Left lung (tissue), 10 donors: Measurements from ENCODE around the gene SDK1. TPM values are rescaled to one million over a fixed set of nuclear protein-coding genes. Genes with fewer than 3 reads are reported as not detected.

Experiments used
- ATAC-seq: fragments of 200-7000 bp; cut with Tn5 transposase; one replicate; pipeline ENCODE4 v1.9.1; 2020; ENCODE audit warnings: moderate library complexity
- DNase-seq, 4 donors: peaks; one replicate each; pipeline ENCODE4 v3.0.0-alpha.2; 2013 to 2020
- H3K27ac ChIP-seq, 2 donors: fragments of 200-600 bp; sonication (generic) in 1 of 2; one replicate each; pipeline versions ENCODE4 v1.5.0 to v1.8.0; 2020 to 2021
- H3K27me3 ChIP-seq, 2 donors: fragments of 200-600 bp; sonication (generic) in 1 of 2; one replicate each; pipeline versions ENCODE4 v1.5.0 to v1.8.0; 2020 to 2021
- H3K36me3 ChIP-seq, 2 donors: fragments of 200-600 bp; sonication (generic) in 1 of 2; one replicate each; pipeline versions ENCODE4 v1.5.0 to v1.8.0; 2020 to 2021
- H3K4me1 ChIP-seq, 2 donors: fragments of 200-600 bp; one replicate each; pipeline ENCODE4 v1.8.0; 2021
- H3K4me3 ChIP-seq, 2 donors: fragments of 200-600 bp; sonication (generic) in 1 of 2; one replicate each; pipeline versions ENCODE4 v1.5.0 to v1.8.0; 2020 to 2021; ENCODE audit warnings: mild to moderate bottlenecking in 1 of 2
- H3K9me3 ChIP-seq, 2 donors: fragments of 200-600 bp; sonication (generic) in 1 of 2; one replicate each; pipeline versions ENCODE4 v1.5.0 to v1.8.0; 2020 to 2021
- CTCF ChIP-seq, 2 donors: fragments of 200-600 bp; sonication (generic) in 1 of 2; IDR thresholded peaks; one replicate each; pipeline versions ENCODE4 v1.5.0 to v1.8.0; 2021; ENCODE audit warnings: antibody characterized with exemption in 2 of 2
- intact Hi-C, 2 donors: fragments of 100-400 bp; cut with DNase I; formaldehyde crosslinking; loops; one replicate each; pipeline versions ENCODE4 v1.11.2 to v1.14.2; 2022
- polyA plus RNA-seq, 6 donors: library from polyadenylated mRNA; unstranded; fragments of 120-200 nt; gene quantifications; one replicate each; pipeline ENCODE4 v1.2.1, GENCODE V29; 2013; ENCODE audit not compliant: insufficient read length in 6 of 6
- total RNA-seq, 2 donors: library from RNA; stranded (reverse); fragmentation: NEBNext Ultra II Directional; extraction: Animal tissue kit (Norgen Biotek cat#: 25700); gene quantifications; one replicate each; pipeline ENCODE4 v1.2.1, GENCODE V29; 2021
- donor health status: DM: no; HTN: yes; CAD: no.
- donor health status: DM: no; HTN: no; CAD: no.

SDK1 gene
- total and polyA plus RNA-seq, 8 donors, result 5.5 to 17.6 (median 13.0) TPM

GRCh38 chr7:3431306-3431705 lies 130.3 kb downstream of the SDK1 start:
- TF ChIP-seq CTCF (IDR thresholded peaks at IDR 0.05), result no peak
- Histone ChIP-seq H3K27me3 (no peaks in the 10 kb centered on the region), H3K36me3 (no peaks in the 10 kb centered on the region), H3K4me1 (no peaks in the 10 kb centered on the region), H3K9me3 (no peaks in the 10 kb centered on the region), H3K27ac (no peak overlapping the region), H3K4me3 (no peak overlapping the region)
- intact Hi-C loops, result no loop called here
- no peak for DNase-seq
- no peak for ATAC-seq

DNA sequence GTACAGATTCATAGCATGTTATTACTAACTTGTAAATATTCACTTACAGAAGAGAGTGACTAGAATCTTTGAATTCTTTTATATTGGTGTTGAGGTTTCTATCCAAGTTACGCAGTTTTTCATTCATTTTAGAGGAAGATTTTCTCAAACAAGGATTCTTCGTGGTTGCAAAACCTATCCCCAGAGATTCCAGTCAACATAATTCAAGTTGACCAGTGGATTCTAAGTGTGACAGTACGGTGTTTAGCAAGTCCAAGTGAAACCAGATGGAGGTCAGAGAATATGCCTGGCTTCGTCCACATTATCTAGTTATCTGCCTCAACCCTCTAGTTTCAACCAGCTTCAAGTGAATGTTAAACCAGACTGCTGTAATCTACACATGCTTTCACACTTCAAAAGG lies 131.9 kb downstream of the SDK1 start:
- Histone ChIP-seq H3K27me3 (no peaks in the 10 kb centered on the region), H3K4me1 (no peaks in the 10 kb centered on the region), H3K36me3 (no peaks in the 10 kb centered on the region), H3K9me3 (no peaks in the 10 kb centered on the region), H3K27ac (no peak overlapping the region), H3K4me3 (no peak overlapping the region)
- no peak for TF ChIP-seq CTCF (IDR thresholded peaks at IDR 0.05)
- DNase-seq (no peak), ATAC-seq (no peak)
- intact Hi-C loops, result no loop called here

- DNase-seq, result no peak
- H3K4me3 ChIP-seq, result no peak overlapping the region
- no peak for ATAC-seq
- no peak overlapping the region for H3K27ac ChIP-seq
- no peak for TF ChIP-seq CTCF (IDR thresholded peaks at IDR 0.05)
- H3K9me3 ChIP-seq, result no peaks in the 10 kb centered on the region
- H3K27me3 ChIP-seq, result no peaks in the 10 kb centered on the region
- H3K36me3 ChIP-seq, result no peaks in the 10 kb centered on the region
- H3K4me1 ChIP-seq, result no peaks in the 10 kb centered on the region
- intact Hi-C loops, result no loop called here
Observed at GRCh38 chr7:3434611-3435010, 133.6 kb downstream of the SDK1 start.

GRCh38 chr7:3436112-3436511 lies 135.1 kb downstream of the SDK1 start:
- no peaks in the 10 kb centered on the region for H3K9me3 ChIP-seq
- no peaks in the 10 kb centered on the region for H3K27me3 ChIP-seq
- H3K4me3 ChIP-seq, result no peak overlapping the region
- intact Hi-C loops, result no loop called here
- H3K36me3 ChIP-seq, result no peaks in the 10 kb centered on the region
- DNase-seq, result no peak
- H3K27ac ChIP-seq, result no peak overlapping the region
- no peaks in the 10 kb centered on the region for H3K4me1 ChIP-seq
- no peak for TF ChIP-seq CTCF (IDR thresholded peaks at IDR 0.05)
- ATAC-seq, result no peak

- no peak overlapping the region for H3K27ac ChIP-seq
- DNase-seq, result no peak
- ATAC-seq, result no peak
- no peak for TF ChIP-seq CTCF (IDR thresholded peaks at IDR 0.05)
- no peak overlapping the region for H3K4me3 ChIP-seq
- H3K36me3 ChIP-seq, result no peaks in the 10 kb centered on the region
- H3K4me1 ChIP-seq, result no peaks in the 10 kb centered on the region
- intact Hi-C loops, result no loop called here
- H3K27me3 ChIP-seq, result no peaks in the 10 kb centered on the region
- no peaks in the 10 kb centered on the region for H3K9me3 ChIP-seq
Observed at GRCh38 chr7:3436746-3437145, 135.7 kb downstream of the SDK1 start.
